Calu3 (cell line): ENCODE measurements around the gene GPX7. TPM values are rescaled to one million over a fixed set of nuclear protein-coding genes. Genes with fewer than 3 reads are reported as not detected.

Source experiments
- BruUV-seq: library from RNA; stranded (reverse); fragments of 400-500 nt; replicated peaks from 2 replicates; lab custom pipeline; 2021; lab: Mats Ljungman, UMichigan
- CTCF ChIA-PET: fragments of 300-600 bp; sonication (Branson Sonifier 250); formaldehyde crosslinking; loops from one replicate; lab custom pipeline; 2022; ENCODE audit warnings: antibody characterized with exemption; lab: Charles Lee
- DNase-seq: peaks from one replicate; pipeline ENCODE4 v3.0.0; 2022
- H3K27ac Mint-ChIP-seq: one replicate; pipeline ENCODE4 v1.8.0; 2022; ENCODE audit warnings: mixed read lengths; ENCODE audit not compliant: unreplicated experiment
- H3K27me3 Mint-ChIP-seq: one replicate; pipeline ENCODE4 v1.8.0; 2022; ENCODE audit warnings: mixed read lengths; ENCODE audit not compliant: unreplicated experiment
- H3K36me3 Mint-ChIP-seq: one replicate; pipeline ENCODE4 v1.8.0; 2022; ENCODE audit warnings: mild to moderate bottlenecking, moderate library complexity, mixed read lengths; ENCODE audit not compliant: insufficient read depth, unreplicated experiment
- H3K4me1 Mint-ChIP-seq: one replicate; pipeline ENCODE4 v1.8.0; 2022; ENCODE audit warnings: mild to moderate bottlenecking, low read depth, mixed read lengths; ENCODE audit not compliant: unreplicated experiment
- H3K4me3 Mint-ChIP-seq: one replicate; pipeline ENCODE4 v1.8.0; 2022; ENCODE audit warnings: mild to moderate bottlenecking, low read depth, moderate library complexity, mixed read lengths; ENCODE audit not compliant: unreplicated experiment
- H3K9me3 Mint-ChIP-seq: one replicate; pipeline ENCODE4 v1.8.0; 2022; ENCODE audit warnings: low read depth, mixed read lengths; ENCODE audit not compliant: unreplicated experiment
- CTCF ChIP-seq: fragments of 200-600 bp; IDR thresholded peaks from one replicate; pipeline ENCODE4 v1.8.0; 2022; ENCODE audit warnings: antibody characterized with exemption; ENCODE audit not compliant: unreplicated experiment
- intact Hi-C: fragments of 100-400 bp; cut with micrococcal nuclease; formaldehyde crosslinking; loops from one replicate; pipeline ENCODE4 v1.10.0; 2022; ENCODE audit not compliant: unreplicated experiment
- total RNA-seq: library from RNA; stranded (reverse); gene quantifications from 2 replicates; pipeline ENCODE4 v1.2.3, GENCODE V29; 2022

The GPX7 gene
- total RNA-seq, 1 experiment from 2014 or later = not detected

GRCh38 chr1:52599236-52599635, 2.9 kb upstream of the GPX7 start:
- H3K4me3 Mint-ChIP-seq = no peak overlapping the region
- intact Hi-C loops = no loop called here
- CTCF ChIA-PET = no interaction called here
- no peak for DNase-seq
- no peaks in the 10 kb centered on the region for H3K9me3 Mint-ChIP-seq
- no peak for TF ChIP-seq CTCF
- BruUV-seq = no TSS peak
- no peaks in the 10 kb centered on the region for H3K4me1 Mint-ChIP-seq
- H3K27ac Mint-ChIP-seq = no peak overlapping the region
- peaks cover 92% of the 10 kb centered on the region for H3K27me3 Mint-ChIP-seq
- H3K36me3 Mint-ChIP-seq = no peaks in the 10 kb centered on the region

DNA sequence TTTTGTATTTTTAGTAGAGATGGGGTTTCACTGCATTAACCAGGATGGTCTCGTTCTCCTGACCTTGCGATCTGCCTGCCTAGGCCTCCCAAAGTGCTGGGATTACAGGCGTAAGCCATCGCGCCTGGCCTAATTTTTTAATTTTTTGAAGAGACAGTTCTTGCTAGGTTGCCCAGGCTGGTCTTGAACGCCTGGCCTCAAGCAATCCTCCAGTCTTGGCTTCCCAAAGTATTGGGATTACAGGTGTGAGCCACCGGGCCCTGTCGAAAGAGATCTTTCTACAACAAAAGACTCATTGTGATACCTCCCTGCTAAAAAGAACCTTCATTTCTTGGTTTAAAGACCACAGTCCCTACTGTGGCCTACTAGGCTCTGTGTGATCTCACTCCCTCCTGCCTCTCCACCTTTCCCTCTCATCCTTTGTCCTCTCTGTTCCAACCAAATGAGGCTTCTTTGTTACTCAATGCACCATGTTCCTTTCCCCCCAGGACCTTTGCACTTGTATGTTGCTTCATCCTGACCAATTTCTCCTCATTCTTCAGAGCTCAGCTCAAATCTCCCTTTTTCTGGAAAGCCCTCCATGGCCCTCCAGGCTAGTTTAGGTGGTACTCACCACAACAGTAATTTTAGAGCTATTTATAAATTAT, 1.5 kb upstream of the GPX7 start:
- no peaks in the 10 kb centered on the region for H3K36me3 Mint-ChIP-seq
- no peaks in the 10 kb centered on the region for H3K4me1 Mint-ChIP-seq
- CTCF ChIA-PET = interaction anchor here (0.7 to 0.9 kb wide), 2 partner anchors 56 to 159 kb away, joined by 3 to 5 read pairs; no protein-coding TSS in a partner anchor
- H3K27ac Mint-ChIP-seq = no peak overlapping the region
- BruUV-seq = no TSS peak
- H3K4me3 Mint-ChIP-seq = no peak overlapping the region
- peaks cover 92% of the 10 kb centered on the region for H3K27me3 Mint-ChIP-seq
- no peak for TF ChIP-seq CTCF
- DNase-seq = no peak
- intact Hi-C loops = no loop called here
- H3K9me3 Mint-ChIP-seq = no peaks in the 10 kb centered on the region

DNA sequence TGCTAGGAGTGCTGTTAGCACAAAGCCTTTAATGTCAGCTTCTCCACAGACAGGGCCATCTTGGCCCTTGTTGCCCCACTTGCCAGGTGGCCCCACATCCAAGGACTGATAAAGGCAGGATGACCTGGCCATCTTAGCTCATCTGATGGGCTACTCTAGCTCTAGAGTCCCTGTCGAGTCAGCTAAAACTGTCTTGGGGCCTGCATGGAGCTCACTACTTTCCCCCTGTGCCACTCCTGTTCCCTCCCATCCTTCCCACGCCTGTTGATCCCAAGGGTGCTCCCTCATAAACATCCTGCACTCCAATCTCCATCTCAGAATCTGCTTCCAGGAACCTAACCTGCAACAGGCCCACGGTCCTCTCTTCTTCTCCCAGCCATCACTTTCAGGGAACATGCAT, 652 bp upstream of the GPX7 start:
- Mint-ChIP-seq H3K4me3 (no peak overlapping the region), H3K27ac (no peak overlapping the region), H3K9me3 (no peaks in the 10 kb centered on the region), H3K27me3 (peaks cover 92% of the 10 kb centered on the region), H3K4me1 (no peaks in the 10 kb centered on the region), H3K36me3 (no peaks in the 10 kb centered on the region)
- CTCF ChIA-PET = interaction anchor here (0.7 to 0.9 kb wide), 2 partner anchors 55 to 160 kb away, joined by 3 to 5 read pairs; no protein-coding TSS in a partner anchor
- BruUV-seq = no TSS peak
- DNase-seq = no peak
- TF ChIP-seq CTCF = no peak
- intact Hi-C loops = no loop called here

DNA sequence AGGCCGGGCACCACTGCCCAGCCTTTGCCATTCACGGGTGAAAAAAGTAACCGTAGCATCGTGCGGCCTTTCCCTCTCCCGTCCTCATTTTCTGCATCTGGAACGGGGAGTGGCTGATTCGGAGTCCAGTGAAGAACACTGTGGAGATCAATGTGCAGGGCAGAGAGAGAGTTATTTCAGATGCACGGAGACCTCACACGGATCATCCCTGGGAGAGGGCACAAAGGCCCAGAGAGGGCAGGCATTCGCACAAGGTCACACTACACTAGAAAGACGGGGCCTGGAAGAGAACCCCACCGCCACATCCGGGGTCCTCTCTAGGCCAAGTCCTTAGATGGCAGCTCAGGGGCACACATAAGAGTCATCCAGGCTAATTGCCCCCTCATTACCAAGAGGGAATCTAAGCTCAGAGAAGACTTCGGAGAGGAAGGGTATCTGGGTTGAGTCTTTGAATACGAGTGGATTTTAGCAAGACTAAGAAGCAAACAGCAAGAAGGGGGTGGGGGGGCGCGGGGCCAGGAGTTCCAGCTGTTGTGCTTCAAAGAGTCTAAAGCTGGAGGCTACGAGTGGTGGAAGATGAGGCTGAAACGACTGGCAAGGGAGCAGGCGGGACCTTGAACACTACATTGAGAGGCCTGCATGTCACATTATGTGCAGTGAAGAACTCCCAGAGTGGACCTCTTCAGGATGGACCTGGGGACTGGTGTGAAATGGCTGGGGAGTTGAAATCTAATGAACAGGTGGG, 857 bp downstream of the GPX7 start:
- no TSS peak for BruUV-seq
- Mint-ChIP-seq H3K9me3 (no peaks in the 10 kb centered on the region), H3K36me3 (no peaks in the 10 kb centered on the region), H3K4me1 (no peaks in the 10 kb centered on the region), H3K27ac (no peak overlapping the region), H3K4me3 (no peak overlapping the region), H3K27me3 (peaks cover 90% of the 10 kb centered on the region)
- CTCF ChIA-PET = interaction anchor here (0.6 to 1.0 kb wide), 3 partner anchors 23 to 68 kb away, joined by 3 to 5 read pairs (median 3); no protein-coding TSS in a partner anchor
- no peak for TF ChIP-seq CTCF
- DNase-seq = no peak
- intact Hi-C loops = no loop called here
